ENCODE measurements around the gene LTC4S.

Gene LTC4S

GRCh38 chr5:179767496-179768100 is 26.2 kb upstream of the LTC4S start:
- peaks cover 81% of the 10 kb centered on the region for H3K36me3 ChIP-seq (ENCODE audit: insufficient read depth, low read length)
- H3K27ac ChIP-seq (ENCODE audit: low read length), result no peak overlapping the region
- ATAC-seq (ENCODE audit: insufficient read depth, low read depth) (no peak), DNase-seq (no peak)
- no peak overlapping the region for H3K4me3 ChIP-seq (ENCODE audit: low read depth in 1 of 2, low read length in 2 of 2)
- peaks cover 50% of the 10 kb centered on the region for H4K20me1 ChIP-seq (ENCODE audit: insufficient read depth, low read length)
- H3K79me2 ChIP-seq (ENCODE audit: insufficient read depth, low read length), result peaks cover 50% of the 10 kb centered on the region
- no peak overlapping the region for H3K4me2 ChIP-seq (ENCODE audit: insufficient read depth, low read length)
- no peak overlapping the region for H2AFZ ChIP-seq (ENCODE audit: low read depth, low read length)
- H3K4me1 ChIP-seq (ENCODE audit: insufficient read depth, low read length), result 0 out of 2 replicates have a peak, but pooled peaks cover 4% of the 10 kb centered on the region
- no peaks in the 10 kb centered on the region for H3K9me3 ChIP-seq (ENCODE audit: insufficient read depth, low read length, severe bottlenecking)
- no peak for TF ChIP-seq CTCF (IDR thresholded peaks at IDR 0.05; ENCODE audit: borderline replicate concordance, extremely low read depth, low read length, poor library complexity, severe bottlenecking)
- no peak for TF ChIP-seq EZH2 (IDR thresholded peaks at IDR 0.05; ENCODE audit: borderline replicate concordance, low read depth, low read length, severe bottlenecking)
- H3K9ac ChIP-seq (ENCODE audit: low read depth, low read length), result no peak overlapping the region
- H3K27me3 ChIP-seq (ENCODE audit: insufficient read depth, low read length, poor library complexity), result no peaks in the 10 kb centered on the region

GRCh38 chr5:179768326-179769085 is 25.3 kb upstream of the LTC4S start:
- TF ChIP-seq EZH2 (IDR thresholded peaks at IDR 0.05; ENCODE audit: borderline replicate concordance, low read depth, low read length, severe bottlenecking) (no peak), CTCF (IDR thresholded peaks at IDR 0.05; ENCODE audit: borderline replicate concordance, extremely low read depth, low read length, poor library complexity, severe bottlenecking) (peak; percentile 18)

GRCh38 chr5:179769271-179769670 is 24.5 kb upstream of the LTC4S start:
- Histone ChIP-seq H3K36me3 (ENCODE audit: insufficient read depth, low read length) (peaks cover 93% of the 10 kb centered on the region), H3K27me3 (ENCODE audit: insufficient read depth, low read length, poor library complexity) (no peaks in the 10 kb centered on the region), H3K4me2 (ENCODE audit: insufficient read depth, low read length) (no peak overlapping the region), H2AFZ (ENCODE audit: low read depth, low read length) (no peak overlapping the region), H3K27ac (ENCODE audit: low read length) (no peak overlapping the region), H3K79me2 (ENCODE audit: insufficient read depth, low read length) (peaks cover 34% of the 10 kb centered on the region), H4K20me1 (ENCODE audit: insufficient read depth, low read length) (peaks cover 37% of the 10 kb centered on the region), H3K4me3 (ENCODE audit: low read depth in 1 of 2, low read length in 2 of 2) (no peak overlapping the region), H3K9ac (ENCODE audit: low read depth, low read length) (no peak overlapping the region), H3K9me3 (ENCODE audit: insufficient read depth, low read length, severe bottlenecking) (no peaks in the 10 kb centered on the region), H3K4me1 (ENCODE audit: insufficient read depth, low read length) (no peaks in the 10 kb centered on the region)
- no peak for ATAC-seq (ENCODE audit: insufficient read depth, low read depth)
- TF ChIP-seq EZH2 (IDR thresholded peaks at IDR 0.05; ENCODE audit: borderline replicate concordance, low read depth, low read length, severe bottlenecking) (no peak), CTCF (IDR thresholded peaks at IDR 0.05; ENCODE audit: borderline replicate concordance, extremely low read depth, low read length, poor library complexity, severe bottlenecking) (no peak)
- no peak for DNase-seq

More at GRCh38 chr5:179768326-179769085, 25.3 kb upstream of the LTC4S start:
- H3K79me2 ChIP-seq (ENCODE audit: insufficient read depth, low read length), result peaks cover 41% of the 10 kb centered on the region
- H3K9ac ChIP-seq (ENCODE audit: low read depth, low read length), result no peak overlapping the region
- H2AFZ ChIP-seq (ENCODE audit: low read depth, low read length), result no peak overlapping the region
- H3K4me1 ChIP-seq (ENCODE audit: insufficient read depth, low read length), result no peaks in the 10 kb centered on the region
- no peaks in the 10 kb centered on the region for H3K9me3 ChIP-seq (ENCODE audit: insufficient read depth, low read length, severe bottlenecking)
- ATAC-seq (ENCODE audit: insufficient read depth, low read depth) (no peak), DNase-seq (no peak)
- no peak overlapping the region for H3K4me3 ChIP-seq (ENCODE audit: low read depth in 1 of 2, low read length in 2 of 2)
- H3K27ac ChIP-seq (ENCODE audit: low read length), result no peak overlapping the region
- peaks cover 41% of the 10 kb centered on the region for H4K20me1 ChIP-seq (ENCODE audit: insufficient read depth, low read length)
- no peak overlapping the region for H3K4me2 ChIP-seq (ENCODE audit: insufficient read depth, low read length)
- H3K36me3 ChIP-seq (ENCODE audit: insufficient read depth, low read length), result peaks cover 89% of the 10 kb centered on the region
- no peaks in the 10 kb centered on the region for H3K27me3 ChIP-seq (ENCODE audit: insufficient read depth, low read length, poor library complexity)
